IMR-90 (cell line): Measurements from ENCODE around the gene RALGPS1. TPM values are rescaled to one million over a fixed set of nuclear protein-coding genes. Genes with fewer than 3 reads are reported as not detected.

Experiments
- ATAC-seq: fragments of 200-7000 bp; cut with Tn5 transposase; 2 replicates; pipeline ENCODE4 v1.9.1; 2020; ENCODE audit warnings: low read depth, mild to moderate bottlenecking, moderate library complexity
- BruUV-seq: library from RNA; stranded (reverse); fragments of 400-500 nt; replicated peaks from 2 replicates; lab custom pipeline; 2021; lab: Mats Ljungman, UMichigan
- CTCF ChIA-PET: fragments of 300-600 bp; formaldehyde crosslinking; extraction: SDS; loops from one replicate; lab custom pipeline; 2021; ENCODE audit warnings: antibody characterized with exemption; lab: Yijun Ruan, JAX
- POLR2A ChIA-PET: fragments of 300-600 bp; sonication (Branson Sonifier 250); formaldehyde crosslinking; loops from one replicate; lab custom pipeline; 2022; ENCODE audit warnings: antibody characterized with exemption; ENCODE audit not compliant: unreplicated experiment; lab: Charles Lee
- DNase-seq: peaks from one replicate; pipeline ENCODE4 v3.0.0; 2013
- H2AFZ ChIP-seq: replicated peaks from 2 replicates; pipeline ENCODE3; 2013; ENCODE audit warnings: low read length, mild to moderate bottlenecking; ENCODE audit not compliant: poor library complexity
- H2AK5ac ChIP-seq: 2 replicates; pipeline ENCODE4 v1.6.1; 2013; ENCODE audit warnings: low read depth, low read length, inconsistent platforms
- H2AK9ac ChIP-seq: replicated peaks from 2 replicates; pipeline ENCODE3; 2013; ENCODE audit warnings: mild to moderate bottlenecking, low read depth, low read length, moderate library complexity; ENCODE audit not compliant: poor library complexity
- H2BK120ac ChIP-seq: 2 replicates; pipeline ENCODE4 v1.6.1; 2013; ENCODE audit warnings: low read depth, low read length, inconsistent platforms
- H2BK15ac ChIP-seq: 3 replicates; pipeline ENCODE4 v1.6.1; 2013; ENCODE audit warnings: low read depth, low read length, inconsistent platforms
- H2BK20ac ChIP-seq: 2 replicates; pipeline ENCODE4 v1.6.1; 2013; ENCODE audit warnings: low read depth, mild to moderate bottlenecking, inconsistent platforms, low read length, moderate library complexity
- H2BK5ac ChIP-seq: 2 replicates; pipeline ENCODE4 v1.6.1; 2013; ENCODE audit warnings: mild to moderate bottlenecking, low read depth, low read length, inconsistent platforms; ENCODE audit not compliant: poor library complexity, severe bottlenecking
- H3K14ac ChIP-seq: replicated peaks from 2 replicates; pipeline ENCODE4 v1.6.1; 2013; ENCODE audit warnings: low read depth, low read length, inconsistent platforms
- H3K18ac ChIP-seq: 2 replicates; pipeline ENCODE4 v1.6.1; 2013; ENCODE audit warnings: low read depth, low read length, control low read depth
- H3K23ac ChIP-seq: 2 replicates; pipeline ENCODE4 v1.6.1; 2013; ENCODE audit warnings: low read depth, low read length, inconsistent platforms
- H3K27ac ChIP-seq: 2 replicates; pipeline ENCODE4 v1.5.1; 2013; ENCODE audit warnings: mild to moderate bottlenecking, control low read depth, low read length; ENCODE audit not compliant: insufficient read depth
- H3K27me3 ChIP-seq: 2 replicates; pipeline ENCODE4 v1.6.1; 2013; ENCODE audit warnings: low read length; ENCODE audit not compliant: control insufficient read depth, insufficient read depth
- H3K36me3 ChIP-seq: 2 replicates; pipeline ENCODE4 v1.6.1; 2013; ENCODE audit warnings: low read length, mixed read lengths; ENCODE audit not compliant: control insufficient read depth, insufficient read depth
- H3K4ac ChIP-seq: 2 replicates; pipeline ENCODE4 v1.6.1; 2013; ENCODE audit warnings: low read depth, low read length, inconsistent platforms
- H3K4me1 ChIP-seq: 2 replicates; pipeline ENCODE4 v1.6.1; 2013; ENCODE audit warnings: low read length, mixed read lengths; ENCODE audit not compliant: control insufficient read depth, insufficient read depth
- H3K4me2 ChIP-seq: 2 replicates; pipeline ENCODE4 v1.6.1; 2013; ENCODE audit warnings: low read depth, mild to moderate bottlenecking, control low read depth, low read length, moderate library complexity
- H3K4me3 ChIP-seq: 2 replicates; pipeline ENCODE4 v1.5.1; 2013; ENCODE audit warnings: low read depth, mild to moderate bottlenecking, control low read depth, low read length, moderate library complexity; ENCODE audit not compliant: insufficient read depth
- H3K56ac ChIP-seq: 2 replicates; pipeline ENCODE4 v1.6.1; 2013; ENCODE audit warnings: low read length, inconsistent platforms; ENCODE audit not compliant: insufficient read depth; ENCODE audit errors: extremely low read depth
- H3K79me1 ChIP-seq, 2 experiments: 2 replicates each; pipeline ENCODE4 v1.6.1; 2013; ENCODE audit warnings: low read length in 2 of 2, inconsistent platforms in 1 of 2, low read depth in 1 of 2
- H3K9ac ChIP-seq: 2 replicates; pipeline ENCODE4 v1.6.1; 2013; ENCODE audit warnings: low read depth, low read length, control low read depth
- H3K9me1 ChIP-seq: 2 replicates; pipeline ENCODE4 v1.6.1; 2013; ENCODE audit warnings: low read length, inconsistent platforms; ENCODE audit not compliant: insufficient read depth
- H3K9me3 ChIP-seq: 2 replicates; pipeline ENCODE4 v1.6.1; 2013; ENCODE audit warnings: low read length; ENCODE audit not compliant: control insufficient read depth, insufficient read depth
- H4K20me1 ChIP-seq: 2 replicates; pipeline ENCODE4 v1.6.1; 2013; ENCODE audit warnings: low read length, inconsistent platforms; ENCODE audit not compliant: insufficient read depth
- H4K5ac ChIP-seq: 2 replicates; pipeline ENCODE4 v1.6.1; 2013; ENCODE audit warnings: mild to moderate bottlenecking, low read depth, low read length, control low read depth
- H4K8ac ChIP-seq, 2 experiments: 2 replicates each; pipeline ENCODE4 v1.6.1; 2013; ENCODE audit warnings: low read depth in 2 of 2, low read length in 2 of 2, control low read depth in 1 of 2, inconsistent platforms in 1 of 2
- H4K91ac ChIP-seq: 2 replicates; pipeline ENCODE4 v1.6.1; 2013; ENCODE audit warnings: low read depth, low read length, inconsistent platforms; ENCODE audit not compliant: insufficient read depth
- BHLHE40 ChIP-seq: fragments of 150-350 bp; IDR thresholded peaks from 2 replicates; pipeline ENCODE4 v1.6.1; 2016; ENCODE audit warnings: mild to moderate bottlenecking, low read depth, low read length
- CHD1 ChIP-seq: IDR thresholded peaks from 2 replicates; pipeline ENCODE4 v1.6.1; 2012; ENCODE audit warnings: low read depth, low read length, improper control_type of control experiment
- MAZ ChIP-seq: IDR thresholded peaks from 2 replicates; pipeline ENCODE4 v1.6.1; 2012; ENCODE audit warnings: low read depth, mild to moderate bottlenecking, low read length, improper control_type of control experiment, moderate library complexity, borderline replicate concordance
- NFE2L2 ChIP-seq: fragments of 150-350 bp; IDR thresholded peaks from 2 replicates; pipeline ENCODE4 v1.6.1; 2016; ENCODE audit warnings: low read depth, mild to moderate bottlenecking, low read length
- POLR2A ChIP-seq: IDR thresholded peaks from 2 replicates; pipeline ENCODE4 v1.6.1; 2012; ENCODE audit warnings: mild to moderate bottlenecking, low read depth, low read length
- RFX5 ChIP-seq: IDR thresholded peaks from 2 replicates; pipeline ENCODE4 v1.8.0; 2012; ENCODE audit warnings: low read depth, mild to moderate bottlenecking, low read length, moderate library complexity
- WGBS, 2 experiments: methylation state at CpG; one replicate each; pipeline versions ENCODE4 v1.1.5 to v1.1.7; 2013; ENCODE audit warnings: missing lambda C conversion rate in 2 of 2; ENCODE audit not compliant: insufficient read length in 1 of 2; ENCODE audit errors: extremely low coverage in 2 of 2; 5-methylcytosine and 5-hydroxymethylcytosine counted together
- dilution Hi-C: fragments of 300-500 bp; cut with HindIII; formaldehyde crosslinking; loops from one replicate; pipeline ENCODE4 v1.14.3; 2018; ENCODE audit warnings: low sequenced_read_pairs; ENCODE audit not compliant: unreplicated experiment
- in situ Hi-C: fragments of 300-500 bp; cut with MboI; formaldehyde crosslinking; loops from 3 replicates; pipeline ENCODE4 v1.14.3; 2019; ENCODE audit warnings: low sequenced_read_pairs, inconsistent platforms, mixed read lengths
- intact Hi-C: fragments of 100-400 bp; cut with micrococcal nuclease; formaldehyde crosslinking; loops from 2 replicates; pipeline ENCODE4 v1.10.0; 2022
- polyA plus RNA-seq, 3 experiments: library from polyadenylated mRNA; depleted of rRNA; stranded (reverse); fragments of >200 nt; gene quantifications; 2 replicates each; pipeline ENCODE4 v1.2.3, GENCODE V29; 2012; ENCODE audit warnings: low replicate concordance in 1 of 3
- total RNA-seq: library from RNA; depleted of rRNA; stranded (reverse); fragments of >200 nt; gene quantifications from 2 replicates; pipeline ENCODE4 v1.2.3, GENCODE V29; 2012
- TF ChIP-seq, protein P1 (sequence below): conservative IDR thresholded peaks from 2 replicates; pipeline ENCODE4 v1.5.1; 2012; ENCODE audit warnings: mild to moderate bottlenecking, low read depth, low read length, improper control_type of control experiment

The RALGPS1 gene
- total and polyA plus RNA-seq, 2 of the 4 experiments (the other 2 are of a cell fraction): 0.90 to 2.8 TPM

DNA sequence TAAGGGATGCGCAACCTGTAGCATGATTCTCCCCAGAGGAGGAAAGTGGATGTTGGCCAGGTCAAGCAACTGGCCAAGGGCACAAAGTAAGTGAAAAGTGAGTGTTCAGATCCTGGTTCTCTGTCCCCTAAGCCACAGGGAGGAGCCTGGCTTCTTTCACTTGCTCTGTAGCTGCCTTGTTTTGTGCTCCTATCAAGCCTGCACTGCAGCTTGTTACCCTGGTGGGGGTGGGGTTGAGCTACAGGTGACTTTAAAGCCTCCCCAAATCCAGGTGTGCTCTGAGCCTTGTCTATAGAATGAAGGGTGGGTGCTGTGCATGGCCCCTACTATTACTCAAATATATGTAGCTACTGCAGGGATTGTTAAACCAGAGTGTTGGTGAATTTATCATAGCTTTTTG is 32.9 kb downstream of the RALGPS1 start:
- no peak overlapping the region for H2AK9ac ChIP-seq
- CTCF ChIA-PET: no interaction called here
- intact Hi-C loops (no loop called here), dilution Hi-C loops (no loop called here), in situ Hi-C loops (loop anchor here (25.0 kb wide), 1 partner anchor 440 kb away; the partner anchor contains the start of gene SLC2A8)
- no peak overlapping the region for H3K4me3 ChIP-seq
- no peak overlapping the region for H4K91ac ChIP-seq
- no peak overlapping the region for H3K4me2 ChIP-seq
- H2BK120ac ChIP-seq: no peak overlapping the region
- TF ChIP-seq BHLHE40: no peak
- TF ChIP-seq NFE2L2: no peak
- TF ChIP-seq, protein P1, sequence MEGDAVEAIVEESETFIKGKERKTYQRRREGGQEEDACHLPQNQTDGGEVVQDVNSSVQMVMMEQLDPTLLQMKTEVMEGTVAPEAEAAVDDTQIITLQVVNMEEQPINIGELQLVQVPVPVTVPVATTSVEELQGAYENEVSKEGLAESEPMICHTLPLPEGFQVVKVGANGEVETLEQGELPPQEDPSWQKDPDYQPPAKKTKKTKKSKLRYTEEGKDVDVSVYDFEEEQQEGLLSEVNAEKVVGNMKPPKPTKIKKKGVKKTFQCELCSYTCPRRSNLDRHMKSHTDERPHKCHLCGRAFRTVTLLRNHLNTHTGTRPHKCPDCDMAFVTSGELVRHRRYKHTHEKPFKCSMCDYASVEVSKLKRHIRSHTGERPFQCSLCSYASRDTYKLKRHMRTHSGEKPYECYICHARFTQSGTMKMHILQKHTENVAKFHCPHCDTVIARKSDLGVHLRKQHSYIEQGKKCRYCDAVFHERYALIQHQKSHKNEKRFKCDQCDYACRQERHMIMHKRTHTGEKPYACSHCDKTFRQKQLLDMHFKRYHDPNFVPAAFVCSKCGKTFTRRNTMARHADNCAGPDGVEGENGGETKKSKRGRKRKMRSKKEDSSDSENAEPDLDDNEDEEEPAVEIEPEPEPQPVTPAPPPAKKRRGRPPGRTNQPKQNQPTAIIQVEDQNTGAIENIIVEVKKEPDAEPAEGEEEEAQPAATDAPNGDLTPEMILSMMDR: no peak
- TF ChIP-seq POLR2A: no peak
- TF ChIP-seq MAZ: no peak
- no peak for TF ChIP-seq RFX5
- TF ChIP-seq CHD1: no peak
- no peak overlapping the region for H3K27ac ChIP-seq
- no peak overlapping the region for H4K5ac ChIP-seq
- H3K18ac ChIP-seq: no peak overlapping the region
- no peak overlapping the region for H3K56ac ChIP-seq
- no TSS peak for BruUV-seq
- H4K20me1 ChIP-seq: no peaks in the 10 kb centered on the region
- H2BK20ac ChIP-seq: no peak overlapping the region
- ATAC-seq (no peak), DNase-seq (no peak)
- H2AFZ ChIP-seq: no peak overlapping the region
- no peak overlapping the region for H3K14ac ChIP-seq
- WGBS, 2 experiments: no CpG with 5 or more reads among the region's 1 CpG
- H3K9me1 ChIP-seq: peaks cover 8% of the 10 kb centered on the region
- H2BK5ac ChIP-seq: no peak overlapping the region
- POLR2A ChIA-PET: no interaction called here
- H4K8ac ChIP-seq: no peak overlapping the region
- no peaks in the 10 kb centered on the region for H3K36me3 ChIP-seq
- peaks cover 6% of the 10 kb centered on the region for H3K4me1 ChIP-seq
- no peak overlapping the region for H2AK5ac ChIP-seq
- H3K23ac ChIP-seq: no peak overlapping the region
- no peaks in the 10 kb centered on the region for H3K9me3 ChIP-seq
- no peak overlapping the region for H3K4ac ChIP-seq
- H3K9ac ChIP-seq: no peak overlapping the region
- H3K79me1 ChIP-seq: no peaks in the 10 kb centered on the region
- H2BK15ac ChIP-seq: no peak overlapping the region
- H3K27me3 ChIP-seq: peaks cover 2% of the 10 kb centered on the region; the same call in 1 of the 2 replicates
